Dendritic cell treated with granulocyte-macrophage colony-stimulating factor and Interleukin-4, amounts not matched to agents 40 ng/mL and 50 ng/mL, for 4 days (primary cell): Measurements from ENCODE around the gene UBE2R2.
"Not testable (repeated sequence)": the region's sequence is repeated elsewhere in the genome, so short reads cannot be mapped to it uniquely, and the experiment has no call there.

Experiments
- H3K27ac Mint-ChIP-seq: one replicate; pipeline ENCODE4 v1.8.0; 2022; ENCODE audit warnings: mild to moderate bottlenecking, mixed read lengths
- H3K27me3 Mint-ChIP-seq: one replicate; pipeline ENCODE4 v1.8.0; 2022; ENCODE audit warnings: mild to moderate bottlenecking, mixed read lengths
- H3K36me3 Mint-ChIP-seq: one replicate; pipeline ENCODE4 v1.8.0; 2022; ENCODE audit warnings: low read depth, mixed read lengths
- H3K4me1 Mint-ChIP-seq: one replicate; pipeline ENCODE4 v1.8.0; 2022; ENCODE audit warnings: low read depth, mixed read lengths
- H3K4me3 Mint-ChIP-seq: one replicate; pipeline ENCODE4 v1.8.0; 2022; ENCODE audit warnings: mild to moderate bottlenecking, moderate library complexity, mixed read lengths
- H3K9me3 Mint-ChIP-seq: one replicate; pipeline ENCODE4 v1.8.0; 2022; ENCODE audit warnings: mixed read lengths
- intact Hi-C: fragments of 100-400 bp; cut with micrococcal nuclease; formaldehyde crosslinking; loops from one replicate; pipeline ENCODE4 v1.15.0; 2022

Gene UBE2R2

GRCh38 chr9:33791117-33791516 lies 25.8 kb upstream of the UBE2R2 start:
- H3K27me3 Mint-ChIP-seq, result peaks cover 17% of the 10 kb centered on the region
- peaks cover 9% of the 10 kb centered on the region for H3K4me1 Mint-ChIP-seq
- no peak overlapping the region for H3K27ac Mint-ChIP-seq
- H3K4me3 Mint-ChIP-seq, result no peak overlapping the region
- no peaks in the 10 kb centered on the region for H3K36me3 Mint-ChIP-seq
- H3K9me3 Mint-ChIP-seq, result no peaks in the 10 kb centered on the region
- intact Hi-C loops, result no loop called here

- intact Hi-C loops, H3K9me3 Mint-ChIP-seq, H3K4me3 Mint-ChIP-seq, H3K27ac Mint-ChIP-seq, H3K4me1 Mint-ChIP-seq, H3K36me3 Mint-ChIP-seq: not testable (repeated sequence)
- H3K27me3 Mint-ChIP-seq, result peaks cover 25% of the 10 kb centered on the region
Measured at GRCh38 chr9:33793496-33793895, 23.5 kb upstream of the UBE2R2 start.

GRCh38 chr9:33794560-33794959 lies 22.4 kb upstream of the UBE2R2 start:
- intact Hi-C loops, result no loop called here
- Mint-ChIP-seq H3K27me3 (peaks cover 25% of the 10 kb centered on the region), H3K4me3 (no peak overlapping the region), H3K36me3 (no peaks in the 10 kb centered on the region), H3K4me1 (peaks cover 9% of the 10 kb centered on the region), H3K27ac (no peak overlapping the region), H3K9me3 (no peaks in the 10 kb centered on the region)

GRCh38 chr9:33795281-33795680 lies 21.7 kb upstream of the UBE2R2 start, which contains the start of gene PRSS3:
Gene PRSS3 (plus strand): TSS chr9:33795561. CDS start chr9:33795574, 13 bp downstream.
- Mint-ChIP-seq H3K27me3 (peaks cover 28% of the 10 kb centered on the region), H3K4me1 (peaks cover 9% of the 10 kb centered on the region), H3K36me3 (no peaks in the 10 kb centered on the region), H3K4me3 (no peak within 1 kb of the TSS), H3K9me3 (no peaks in the 10 kb centered on the region), H3K27ac (no peak within 1 kb of the TSS)
- intact Hi-C loops, result no loop called here

GRCh38 chr9:33795819-33796218 lies 21.1 kb upstream of the UBE2R2 start:
- intact Hi-C loops, result no loop called here
- Mint-ChIP-seq H3K4me1 (peaks cover 9% of the 10 kb centered on the region), H3K9me3 (no peaks in the 10 kb centered on the region), H3K4me3 (no peak overlapping the region), H3K27me3 (peaks cover 28% of the 10 kb centered on the region), H3K36me3 (no peaks in the 10 kb centered on the region), H3K27ac (no peak overlapping the region)

DNA sequence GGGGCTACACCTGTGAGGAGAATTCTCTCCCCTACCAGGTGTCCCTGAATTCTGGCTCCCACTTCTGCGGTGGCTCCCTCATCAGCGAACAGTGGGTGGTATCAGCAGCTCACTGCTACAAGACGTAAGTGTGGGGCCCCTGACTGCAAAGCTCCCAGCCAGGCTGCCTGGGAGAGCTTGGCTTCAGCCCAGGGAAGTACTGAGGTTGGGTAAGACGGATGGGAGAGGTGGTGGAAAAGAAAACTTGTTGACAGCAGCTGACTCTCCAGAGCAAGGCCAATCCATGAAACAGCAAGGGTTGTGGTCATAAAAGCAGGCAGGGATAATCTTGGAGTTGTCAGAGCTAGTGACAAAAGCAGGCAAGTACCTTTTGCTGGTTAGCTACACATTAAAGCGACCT lies 20.3 kb upstream of the UBE2R2 start:
- intact Hi-C loops, H3K9me3 Mint-ChIP-seq, H3K27ac Mint-ChIP-seq, H3K4me1 Mint-ChIP-seq, H3K4me3 Mint-ChIP-seq, H3K36me3 Mint-ChIP-seq: not testable (repeated sequence)
- peaks cover 28% of the 10 kb centered on the region for H3K27me3 Mint-ChIP-seq

DNA sequence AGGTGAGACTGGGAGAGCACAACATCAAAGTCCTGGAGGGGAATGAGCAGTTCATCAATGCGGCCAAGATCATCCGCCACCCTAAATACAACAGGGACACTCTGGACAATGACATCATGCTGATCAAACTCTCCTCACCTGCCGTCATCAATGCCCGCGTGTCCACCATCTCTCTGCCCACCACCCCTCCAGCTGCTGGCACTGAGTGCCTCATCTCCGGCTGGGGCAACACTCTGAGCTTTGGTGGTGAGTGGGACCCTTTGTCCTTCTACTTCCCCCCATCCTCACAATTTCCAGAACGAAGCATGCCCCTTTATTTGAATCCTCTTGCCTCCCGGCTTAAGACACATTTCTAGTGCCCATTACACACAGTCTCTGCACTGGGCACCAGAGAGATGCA lies 19.1 kb upstream of the UBE2R2 start:
- no peaks in the 10 kb centered on the region for H3K9me3 Mint-ChIP-seq
- H3K4me3 Mint-ChIP-seq, result no peak overlapping the region
- H3K36me3 Mint-ChIP-seq, result no peaks in the 10 kb centered on the region
- no peaks in the 10 kb centered on the region for H3K4me1 Mint-ChIP-seq
- intact Hi-C loops, result no loop called here
- H3K27ac Mint-ChIP-seq, result no peak overlapping the region
- peaks cover 27% of the 10 kb centered on the region for H3K27me3 Mint-ChIP-seq

GRCh38 chr9:33798545-33798944 lies 18.4 kb upstream of the UBE2R2 start:
- Mint-ChIP-seq H3K4me3 (no peak overlapping the region), H3K36me3 (no peaks in the 10 kb centered on the region), H3K27ac (no peak overlapping the region), H3K9me3 (no peaks in the 10 kb centered on the region), H3K4me1 (no peaks in the 10 kb centered on the region), H3K27me3 (peaks cover 30% of the 10 kb centered on the region)
- intact Hi-C loops, result no loop called here

DNA sequence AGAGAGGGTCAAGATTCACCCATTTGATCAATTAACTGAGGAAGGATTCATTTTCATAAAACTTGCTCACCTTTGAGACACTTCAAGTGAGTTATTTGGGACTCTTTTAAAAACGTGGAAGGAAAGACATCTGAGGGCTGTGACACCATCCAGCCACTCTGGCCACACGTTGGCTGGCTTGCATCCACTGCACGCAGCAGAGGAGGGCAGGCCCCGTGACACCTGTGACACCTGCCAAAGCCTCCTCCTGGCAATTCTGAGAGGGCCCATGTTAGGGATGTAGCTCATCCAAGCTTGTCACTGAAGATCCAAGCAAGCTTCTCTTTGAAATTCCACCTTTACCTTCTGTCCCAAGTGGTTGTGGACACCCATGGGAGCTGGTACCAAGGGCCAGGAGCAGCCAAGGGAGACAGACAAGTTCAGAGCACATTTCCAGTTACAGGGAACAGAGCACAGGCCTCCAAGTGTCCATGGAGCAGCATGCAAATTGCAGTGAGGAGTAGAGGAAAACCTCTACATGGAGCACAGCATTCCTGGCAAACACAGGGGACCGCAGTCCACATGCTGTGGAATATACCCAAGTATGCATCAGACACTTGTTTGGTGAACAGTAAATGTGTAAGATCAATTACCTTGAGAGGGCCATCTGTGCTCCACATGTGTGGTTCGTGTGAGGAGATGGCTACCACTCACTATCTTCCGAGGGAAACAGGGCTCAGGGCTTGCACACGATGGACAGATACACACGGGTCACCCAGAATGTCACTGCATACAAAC lies 16.8 kb upstream of the UBE2R2 start:
- intact Hi-C loops, result no loop called here
- Mint-ChIP-seq H3K9me3 (no peaks in the 10 kb centered on the region), H3K27ac (no peak overlapping the region), H3K4me1 (no peaks in the 10 kb centered on the region), H3K36me3 (no peaks in the 10 kb centered on the region), H3K27me3 (peaks cover 29% of the 10 kb centered on the region), H3K4me3 (no peak overlapping the region)

DNA sequence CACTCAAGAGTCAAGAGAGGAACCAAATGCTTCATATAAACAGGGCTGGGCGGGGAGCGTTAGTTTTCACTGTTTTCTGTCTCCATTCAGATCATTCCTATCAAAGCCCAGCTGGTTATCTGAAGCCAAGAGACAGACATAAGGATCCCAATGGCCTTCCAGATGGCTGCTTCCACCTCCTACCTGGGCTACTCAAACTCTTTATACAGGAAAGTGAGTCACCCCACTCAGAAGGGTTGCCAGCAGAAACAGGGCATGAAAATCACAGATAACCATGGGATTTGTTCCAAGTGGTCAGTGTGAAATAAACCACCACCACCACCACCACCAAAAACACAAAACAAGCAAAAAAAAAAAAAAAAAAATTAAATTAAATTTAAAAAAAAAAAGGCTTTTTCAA lies 16.1 kb upstream of the UBE2R2 start:
- H3K27me3 Mint-ChIP-seq, result peaks cover 25% of the 10 kb centered on the region
- no peaks in the 10 kb centered on the region for H3K9me3 Mint-ChIP-seq
- no peak overlapping the region for H3K27ac Mint-ChIP-seq
- no peak overlapping the region for H3K4me3 Mint-ChIP-seq
- H3K4me1 Mint-ChIP-seq, result peaks cover 5% of the 10 kb centered on the region
- intact Hi-C loops, result no loop called here
- no peaks in the 10 kb centered on the region for H3K36me3 Mint-ChIP-seq

DNA sequence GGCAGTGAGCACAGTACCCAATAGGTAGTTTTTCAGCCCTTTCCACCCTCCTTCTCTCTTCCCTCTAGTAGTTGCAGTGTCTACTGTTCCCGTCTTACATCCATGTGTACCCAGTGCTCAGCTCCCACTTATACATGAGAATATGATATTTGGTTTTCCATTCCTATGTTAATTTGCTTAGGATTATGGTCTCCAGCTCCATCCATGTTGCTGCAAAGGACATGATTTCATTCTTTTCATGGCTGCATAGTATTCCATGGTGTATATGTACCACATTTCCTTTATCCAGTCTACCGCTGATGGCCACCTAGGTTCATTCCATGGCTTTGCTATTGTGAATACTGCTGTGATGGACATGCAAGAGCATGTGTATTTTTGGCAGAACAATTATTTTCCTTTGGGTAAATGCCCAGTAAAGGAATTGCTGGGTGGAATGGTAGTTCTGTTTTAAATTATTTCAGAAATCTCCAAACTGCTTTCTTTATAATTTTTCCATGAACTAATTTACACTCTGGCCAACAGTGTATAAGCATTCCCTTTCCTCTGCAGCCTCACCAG lies 14.9 kb upstream of the UBE2R2 start:
- intact Hi-C loops, H3K4me1 Mint-ChIP-seq, H3K27ac Mint-ChIP-seq, H3K4me3 Mint-ChIP-seq, H3K36me3 Mint-ChIP-seq, H3K9me3 Mint-ChIP-seq: not testable (repeated sequence)
- H3K27me3 Mint-ChIP-seq, result peaks cover 21% of the 10 kb centered on the region

DNA sequence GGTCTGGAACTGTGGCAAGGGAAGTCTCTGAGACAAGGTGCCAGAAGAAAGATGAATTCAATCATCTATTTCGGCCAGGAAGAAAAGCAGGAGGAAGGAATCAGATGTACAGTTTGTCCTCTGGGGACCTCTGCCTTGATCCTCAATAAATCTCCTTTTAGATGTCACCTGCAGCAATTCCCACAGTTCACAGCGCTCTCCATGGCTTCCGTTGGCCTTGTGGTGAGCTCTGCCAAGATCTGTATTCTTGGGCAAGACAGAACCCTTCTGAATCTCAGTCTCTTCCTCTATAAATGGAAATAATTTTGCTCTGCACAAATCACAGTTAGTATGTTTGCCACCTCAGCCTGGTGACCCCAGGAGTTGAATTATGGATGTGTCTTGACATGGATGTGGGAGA lies 12.8 kb upstream of the UBE2R2 start:
- intact Hi-C loops, result not testable (repeated sequence)

GRCh38 chr9:33807156-33807555 lies 9.8 kb upstream of the UBE2R2 start:
- H3K4me3 Mint-ChIP-seq, intact Hi-C loops, H3K27ac Mint-ChIP-seq, H3K9me3 Mint-ChIP-seq, H3K36me3 Mint-ChIP-seq, H3K27me3 Mint-ChIP-seq: not testable (repeated sequence)
- H3K4me1 Mint-ChIP-seq, result peaks cover 12% of the 10 kb centered on the region

More for the DNA sequence above, 12.8 kb upstream of the UBE2R2 start:
- H3K4me3 Mint-ChIP-seq, H3K9me3 Mint-ChIP-seq, H3K27ac Mint-ChIP-seq, H3K4me1 Mint-ChIP-seq, H3K36me3 Mint-ChIP-seq: not testable (repeated sequence)
- peaks cover 13% of the 10 kb centered on the region for H3K27me3 Mint-ChIP-seq

DNA sequence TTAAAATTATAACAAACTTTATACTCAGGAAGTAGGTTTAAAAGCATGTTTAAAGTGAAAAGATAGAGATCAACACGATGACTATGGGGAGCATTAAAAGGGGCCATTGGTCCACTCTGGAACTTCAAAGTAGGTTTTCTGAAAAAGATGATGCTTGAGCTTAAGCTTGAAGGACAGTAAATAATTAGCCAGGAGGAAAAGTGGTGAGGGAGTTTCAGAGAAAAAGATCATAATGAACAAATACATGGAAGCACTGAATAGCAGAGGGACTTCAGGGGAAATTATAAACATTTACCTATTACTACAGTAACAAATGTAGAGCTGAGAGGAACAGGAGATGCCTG lies 8.0 kb upstream of the UBE2R2 start:
- H3K27me3 Mint-ChIP-seq, H3K36me3 Mint-ChIP-seq, intact Hi-C loops, H3K27ac Mint-ChIP-seq, H3K9me3 Mint-ChIP-seq, H3K4me3 Mint-ChIP-seq: not testable (repeated sequence)
- peaks cover 16% of the 10 kb centered on the region for H3K4me1 Mint-ChIP-seq

DNA sequence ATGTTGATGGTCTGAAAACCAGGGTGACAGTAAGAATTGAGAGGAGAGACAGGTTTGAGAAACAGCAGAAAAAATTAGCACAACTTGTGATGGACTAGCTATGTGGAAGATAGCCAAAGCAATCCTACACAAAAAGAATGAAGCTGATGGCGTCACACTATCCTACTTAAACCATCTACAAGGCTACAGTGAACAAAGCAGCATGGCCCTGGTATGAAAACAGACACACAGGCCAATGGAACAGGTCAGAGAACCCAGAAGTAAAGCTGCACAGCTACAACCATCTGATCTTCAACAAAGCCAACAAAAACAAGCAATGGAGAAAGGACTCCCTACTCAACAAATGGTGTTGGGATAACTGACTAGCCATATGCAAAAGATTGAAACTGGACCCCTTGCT lies 7.5 kb upstream of the UBE2R2 start:
- Mint-ChIP-seq H3K27me3 (peaks cover 3% of the 10 kb centered on the region), H3K4me3 (no peak overlapping the region), H3K9me3 (no peaks in the 10 kb centered on the region), H3K27ac (no peak overlapping the region), H3K36me3 (no peaks in the 10 kb centered on the region), H3K4me1 (peaks cover 22% of the 10 kb centered on the region)
- intact Hi-C loops, result no loop called here
